HUDEP-2 (cell line): ENCODE data around the gene CFAP119.

Experiments
- DNase-seq, 76 experiments: peaks; one replicate each; lab custom pipeline; 2025; ENCODE audit not compliant: unreplicated experiment in 76 of 76; lab: John Stamatoyannopoulos, UW

CFAP119 gene

GRCh38 chr16:30715750-30716445, 46.0 kb downstream of the CFAP119 start:
- DNase-seq = no peak

DNA sequence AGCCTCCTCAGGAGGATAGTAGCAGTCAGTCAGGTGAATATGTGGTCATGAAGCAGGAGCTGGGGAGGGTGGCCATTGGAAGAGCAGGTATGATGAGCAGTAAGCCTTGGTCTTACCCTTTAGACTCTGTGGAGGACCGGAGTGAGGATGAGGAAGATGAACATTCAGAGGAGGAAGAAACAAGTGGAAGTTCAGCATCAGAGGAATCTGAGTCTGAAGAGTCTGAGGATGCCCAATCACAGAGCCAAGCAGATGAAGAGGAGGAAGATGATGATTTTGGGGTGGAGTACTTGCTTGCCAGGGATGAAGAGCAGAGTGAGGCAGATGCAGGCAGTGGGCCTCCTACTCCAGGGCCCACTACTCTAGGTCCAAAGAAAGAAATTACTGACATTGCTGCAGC, 50.1 kb downstream of the CFAP119 start:
- no peak for DNase-seq

GRCh38 chr16:30710971-30711370, 50.9 kb downstream of the CFAP119 start:
- no peak for DNase-seq
